Gastrocnemius medialis (tissue), 4 donors: ENCODE data around the gene SKI.

Source experiments
- POLR2A ChIP-seq, 2 donors: fragments of 450-650 bp; IDR thresholded peaks; one replicate each; pipeline ENCODE4 v1.6.1; 2017; ENCODE audit warnings: antibody characterized with exemption in 2 of 2, mild to moderate bottlenecking in 2 of 2, moderate library complexity in 2 of 2
- TF ChIP-seq, protein P1 (sequence below), 5 experiments: fragments of 450-650 bp in 3 of 5; fragments of 200-600 bp in 2 of 5; sonication (generic) in 2 of 5; IDR thresholded peaks in 4 of 5; conservative IDR thresholded peaks in 1 of 5; 1 replicate in 4 of 5; 2 replicates in 1 of 5; pipeline ENCODE4 v1.5.1; 2016 to 2019; ENCODE audit warnings: antibody characterized with exemption in 5 of 5, mild to moderate bottlenecking in 3 of 5, moderate library complexity in 3 of 5

DNA sequence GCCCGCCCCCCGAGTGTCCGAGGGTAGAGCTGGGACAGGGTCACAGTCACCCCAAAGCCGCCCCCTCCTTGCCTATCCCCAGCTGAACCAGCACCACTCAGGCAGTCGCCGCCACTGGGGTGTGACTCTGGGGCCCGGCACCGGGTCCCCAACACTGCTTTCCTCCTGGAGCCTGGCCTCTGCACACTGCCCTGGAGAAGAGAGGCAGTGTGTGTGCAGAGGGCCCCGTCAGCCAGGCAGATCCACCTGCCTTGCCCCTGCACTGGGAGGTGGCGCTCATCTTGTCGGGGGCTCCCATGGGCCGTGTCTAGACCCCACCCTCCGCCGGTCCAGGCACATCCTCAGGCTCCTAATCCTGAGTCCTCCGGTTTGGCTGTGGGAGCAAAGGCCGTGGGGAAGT is 49.2 kb upstream of the SKI start:
- TF ChIP-seq POLR2A (IDR thresholded peaks at IDR 0.05), result no peak
- TF ChIP-seq, protein P1, sequence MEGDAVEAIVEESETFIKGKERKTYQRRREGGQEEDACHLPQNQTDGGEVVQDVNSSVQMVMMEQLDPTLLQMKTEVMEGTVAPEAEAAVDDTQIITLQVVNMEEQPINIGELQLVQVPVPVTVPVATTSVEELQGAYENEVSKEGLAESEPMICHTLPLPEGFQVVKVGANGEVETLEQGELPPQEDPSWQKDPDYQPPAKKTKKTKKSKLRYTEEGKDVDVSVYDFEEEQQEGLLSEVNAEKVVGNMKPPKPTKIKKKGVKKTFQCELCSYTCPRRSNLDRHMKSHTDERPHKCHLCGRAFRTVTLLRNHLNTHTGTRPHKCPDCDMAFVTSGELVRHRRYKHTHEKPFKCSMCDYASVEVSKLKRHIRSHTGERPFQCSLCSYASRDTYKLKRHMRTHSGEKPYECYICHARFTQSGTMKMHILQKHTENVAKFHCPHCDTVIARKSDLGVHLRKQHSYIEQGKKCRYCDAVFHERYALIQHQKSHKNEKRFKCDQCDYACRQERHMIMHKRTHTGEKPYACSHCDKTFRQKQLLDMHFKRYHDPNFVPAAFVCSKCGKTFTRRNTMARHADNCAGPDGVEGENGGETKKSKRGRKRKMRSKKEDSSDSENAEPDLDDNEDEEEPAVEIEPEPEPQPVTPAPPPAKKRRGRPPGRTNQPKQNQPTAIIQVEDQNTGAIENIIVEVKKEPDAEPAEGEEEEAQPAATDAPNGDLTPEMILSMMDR (IDR thresholded peaks at IDR 0.05 in 4 of 5, conservative IDR thresholded peaks at IDR 0.05 in 1 of 5), result no peak
